HL-60 (cell line): Measurements from ENCODE around the gene TNXB.
"Not testable (repeated sequence)": the region's sequence is repeated elsewhere in the genome, so short reads cannot be mapped to it uniquely, and the experiment has no call there.

Experiments used
- GABPA ChIP-seq: IDR thresholded peaks from 2 replicates; pipeline ENCODE4 v1.6.1; 2012; ENCODE audit warnings: low read depth
- POLR2AphosphoS5 ChIP-seq: IDR thresholded peaks from 2 replicates; pipeline ENCODE4 v1.6.1; 2012; ENCODE audit warnings: low read depth
- SPI1 ChIP-seq: IDR thresholded peaks from 2 replicates; pipeline ENCODE4 v1.6.1; 2012; ENCODE audit warnings: low read depth, mild to moderate bottlenecking, borderline replicate concordance
- TF ChIP-seq, protein P1 (sequence below): IDR thresholded peaks from one replicate; pipeline ENCODE4 v1.5.1; 2011; ENCODE audit warnings: low read length, control low read depth, inconsistent platforms; ENCODE audit not compliant: insufficient read depth
- TF ChIP-seq, protein P2 (sequence below): IDR thresholded peaks from 2 replicates; pipeline ENCODE4 v1.6.1; 2012; ENCODE audit warnings: low read depth; ENCODE audit not compliant: insufficient replicate concordance

DNA sequence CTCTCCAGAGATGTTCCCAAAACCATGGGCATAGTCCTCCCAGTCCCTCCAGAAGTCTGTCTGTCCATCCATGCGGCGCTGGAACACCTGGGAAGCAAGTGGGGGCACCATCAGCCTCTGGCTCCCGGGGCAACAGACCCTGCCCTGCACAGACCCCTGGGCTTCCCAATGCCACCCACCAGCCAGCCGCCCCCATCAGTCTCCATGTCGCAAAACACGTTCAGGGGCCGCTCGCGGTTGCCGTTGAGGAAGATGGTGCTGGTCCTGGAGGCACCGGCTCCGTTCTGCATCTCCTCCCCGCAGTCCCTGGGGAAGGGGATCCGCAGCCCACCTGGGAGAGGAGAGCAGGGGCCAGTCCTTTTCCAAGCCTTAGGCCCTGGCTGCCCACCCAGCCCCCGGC lies 66.9 kb downstream of the TNXB start:
- not testable (repeated sequence) for TF ChIP-seq POLR2AphosphoS5, SPI1, GABPA
- TF ChIP-seq, protein P1, sequence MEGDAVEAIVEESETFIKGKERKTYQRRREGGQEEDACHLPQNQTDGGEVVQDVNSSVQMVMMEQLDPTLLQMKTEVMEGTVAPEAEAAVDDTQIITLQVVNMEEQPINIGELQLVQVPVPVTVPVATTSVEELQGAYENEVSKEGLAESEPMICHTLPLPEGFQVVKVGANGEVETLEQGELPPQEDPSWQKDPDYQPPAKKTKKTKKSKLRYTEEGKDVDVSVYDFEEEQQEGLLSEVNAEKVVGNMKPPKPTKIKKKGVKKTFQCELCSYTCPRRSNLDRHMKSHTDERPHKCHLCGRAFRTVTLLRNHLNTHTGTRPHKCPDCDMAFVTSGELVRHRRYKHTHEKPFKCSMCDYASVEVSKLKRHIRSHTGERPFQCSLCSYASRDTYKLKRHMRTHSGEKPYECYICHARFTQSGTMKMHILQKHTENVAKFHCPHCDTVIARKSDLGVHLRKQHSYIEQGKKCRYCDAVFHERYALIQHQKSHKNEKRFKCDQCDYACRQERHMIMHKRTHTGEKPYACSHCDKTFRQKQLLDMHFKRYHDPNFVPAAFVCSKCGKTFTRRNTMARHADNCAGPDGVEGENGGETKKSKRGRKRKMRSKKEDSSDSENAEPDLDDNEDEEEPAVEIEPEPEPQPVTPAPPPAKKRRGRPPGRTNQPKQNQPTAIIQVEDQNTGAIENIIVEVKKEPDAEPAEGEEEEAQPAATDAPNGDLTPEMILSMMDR, result not testable (repeated sequence)
- TF ChIP-seq, protein P2, sequence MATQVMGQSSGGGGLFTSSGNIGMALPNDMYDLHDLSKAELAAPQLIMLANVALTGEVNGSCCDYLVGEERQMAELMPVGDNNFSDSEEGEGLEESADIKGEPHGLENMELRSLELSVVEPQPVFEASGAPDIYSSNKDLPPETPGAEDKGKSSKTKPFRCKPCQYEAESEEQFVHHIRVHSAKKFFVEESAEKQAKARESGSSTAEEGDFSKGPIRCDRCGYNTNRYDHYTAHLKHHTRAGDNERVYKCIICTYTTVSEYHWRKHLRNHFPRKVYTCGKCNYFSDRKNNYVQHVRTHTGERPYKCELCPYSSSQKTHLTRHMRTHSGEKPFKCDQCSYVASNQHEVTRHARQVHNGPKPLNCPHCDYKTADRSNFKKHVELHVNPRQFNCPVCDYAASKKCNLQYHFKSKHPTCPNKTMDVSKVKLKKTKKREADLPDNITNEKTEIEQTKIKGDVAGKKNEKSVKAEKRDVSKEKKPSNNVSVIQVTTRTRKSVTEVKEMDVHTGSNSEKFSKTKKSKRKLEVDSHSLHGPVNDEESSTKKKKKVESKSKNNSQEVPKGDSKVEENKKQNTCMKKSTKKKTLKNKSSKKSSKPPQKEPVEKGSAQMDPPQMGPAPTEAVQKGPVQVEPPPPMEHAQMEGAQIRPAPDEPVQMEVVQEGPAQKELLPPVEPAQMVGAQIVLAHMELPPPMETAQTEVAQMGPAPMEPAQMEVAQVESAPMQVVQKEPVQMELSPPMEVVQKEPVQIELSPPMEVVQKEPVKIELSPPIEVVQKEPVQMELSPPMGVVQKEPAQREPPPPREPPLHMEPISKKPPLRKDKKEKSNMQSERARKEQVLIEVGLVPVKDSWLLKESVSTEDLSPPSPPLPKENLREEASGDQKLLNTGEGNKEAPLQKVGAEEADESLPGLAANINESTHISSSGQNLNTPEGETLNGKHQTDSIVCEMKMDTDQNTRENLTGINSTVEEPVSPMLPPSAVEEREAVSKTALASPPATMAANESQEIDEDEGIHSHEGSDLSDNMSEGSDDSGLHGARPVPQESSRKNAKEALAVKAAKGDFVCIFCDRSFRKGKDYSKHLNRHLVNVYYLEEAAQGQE, result not testable (repeated sequence)
